ENCODE results near the gene KASH5.

- TF ChIP-seq POLR2A (IDR thresholded peaks at IDR 0.05), result no peak
- no peak for TF ChIP-seq CTCF (IDR thresholded peaks at IDR 0.05)
Measured at GRCh38 chr19:49387936-49388372, at the start of gene KASH5.
